Trophoblast cell (in vitro differentiated cells and primary cell): ENCODE results near the gene SRCAP.

Experiments used
- DNase-seq, 2 donors: peaks; one replicate each; pipeline ENCODE4 v3.0.0-alpha.2; 2016
- H2AFZ ChIP-seq: 2 replicates; pipeline ENCODE4 v1.6.1; 2013; ENCODE audit warnings: low read length, moderate library complexity, mild to moderate bottlenecking; ENCODE audit not compliant: insufficient read depth, poor library complexity
- H2AK5ac ChIP-seq: 2 replicates; pipeline ENCODE4 v1.6.1; 2013; ENCODE audit warnings: mild to moderate bottlenecking, low read length
- H2BK120ac ChIP-seq: 2 replicates; pipeline ENCODE4 v1.6.1; 2013; ENCODE audit warnings: low read length, mild to moderate bottlenecking, moderate library complexity; ENCODE audit not compliant: insufficient read depth, poor library complexity
- H2BK12ac ChIP-seq: 2 replicates; pipeline ENCODE4 v1.6.1; 2013; ENCODE audit warnings: mild to moderate bottlenecking, low read length, moderate library complexity
- H2BK5ac ChIP-seq: 2 replicates; pipeline ENCODE4 v1.6.1; 2013; ENCODE audit warnings: low read length, low read depth, moderate library complexity, mild to moderate bottlenecking; ENCODE audit not compliant: poor library complexity
- H3K14ac ChIP-seq: 2 replicates; pipeline ENCODE4 v1.6.1; 2013; ENCODE audit warnings: mild to moderate bottlenecking, low read length
- H3K18ac ChIP-seq: 2 replicates; pipeline ENCODE4 v1.6.1; 2013; ENCODE audit warnings: mild to moderate bottlenecking, low read length
- H3K23ac ChIP-seq: 2 replicates; pipeline ENCODE4 v1.6.1; 2013; ENCODE audit warnings: low read length
- H3K27ac ChIP-seq: 2 replicates; pipeline ENCODE4 v1.5.1; 2013; ENCODE audit warnings: low read depth, mild to moderate bottlenecking, inconsistent platforms, low read length, moderate library complexity
- H3K27me3 ChIP-seq: 2 replicates; pipeline ENCODE4 v1.6.1; 2013; ENCODE audit warnings: inconsistent platforms, mild to moderate bottlenecking, low read length, moderate library complexity; ENCODE audit not compliant: insufficient read depth
- H3K36me3 ChIP-seq, 2 experiments: 1 replicate in 1 of 2; 2 replicates in 1 of 2; pipeline ENCODE4 v1.6.1; 2013; ENCODE audit warnings: low read length in 2 of 2, mild to moderate bottlenecking in 2 of 2, moderate library complexity in 1 of 2; ENCODE audit not compliant: insufficient read depth in 2 of 2, control insufficient read depth in 1 of 2
- H3K4ac ChIP-seq: 2 replicates; pipeline ENCODE4 v1.6.1; 2013; ENCODE audit warnings: low read depth, mild to moderate bottlenecking, low read length, moderate library complexity
- H3K4me1 ChIP-seq, 2 experiments: 1 replicate in 1 of 2; 2 replicates in 1 of 2; pipeline ENCODE4 v1.6.1; 2013; ENCODE audit warnings: low read length in 2 of 2, mild to moderate bottlenecking in 2 of 2, moderate library complexity in 1 of 2; ENCODE audit not compliant: insufficient read depth in 2 of 2, control insufficient read depth in 1 of 2
- H3K4me2 ChIP-seq: 2 replicates; pipeline ENCODE4 v1.6.1; 2013; ENCODE audit warnings: inconsistent platforms, mild to moderate bottlenecking, low read length, moderate library complexity
- H3K4me3 ChIP-seq: 2 replicates; pipeline ENCODE4 v1.5.1; 2013; ENCODE audit warnings: mild to moderate bottlenecking, low read depth, low read length, inconsistent platforms
- H3K79me1 ChIP-seq: one replicate; pipeline ENCODE4 v1.6.1; 2013; ENCODE audit warnings: low read length
- H3K79me2 ChIP-seq: 2 replicates; pipeline ENCODE4 v1.6.1; 2013; ENCODE audit warnings: low read length, mild to moderate bottlenecking; ENCODE audit not compliant: control insufficient read depth, insufficient read depth, poor library complexity
- H3K9ac ChIP-seq: 2 replicates; pipeline ENCODE4 v1.6.1; 2013; ENCODE audit warnings: mild to moderate bottlenecking, low read length
- H3K9me3 ChIP-seq: 2 replicates; pipeline ENCODE4 v1.6.1; 2013; ENCODE audit warnings: low read depth, mild to moderate bottlenecking, control low read depth, inconsistent platforms, low read length; ENCODE audit not compliant: insufficient read depth
- H4K12ac ChIP-seq: 2 replicates; pipeline ENCODE4 v1.6.1; 2013; ENCODE audit warnings: low read depth, mild to moderate bottlenecking, low read length, moderate library complexity
- H4K8ac ChIP-seq: 2 replicates; pipeline ENCODE4 v1.6.1; 2013; ENCODE audit warnings: low read depth, mild to moderate bottlenecking, low read length, moderate library complexity
- H4K91ac ChIP-seq: one replicate; pipeline ENCODE4 v1.6.1; 2013; ENCODE audit warnings: low read depth, mild to moderate bottlenecking, low read length, moderate library complexity
- WGBS: extraction: QIAGEN DNeasy Blood & Tissue Kit; methylation state at CpG from one replicate; pipeline ENCODE4 v1.1.7; 2013; ENCODE audit warnings: missing lambda C conversion rate; ENCODE audit not compliant: insufficient read length, insufficient coverage; ENCODE audit errors: extremely low coverage; 5-methylcytosine and 5-hydroxymethylcytosine counted together

SRCAP gene

DNA sequence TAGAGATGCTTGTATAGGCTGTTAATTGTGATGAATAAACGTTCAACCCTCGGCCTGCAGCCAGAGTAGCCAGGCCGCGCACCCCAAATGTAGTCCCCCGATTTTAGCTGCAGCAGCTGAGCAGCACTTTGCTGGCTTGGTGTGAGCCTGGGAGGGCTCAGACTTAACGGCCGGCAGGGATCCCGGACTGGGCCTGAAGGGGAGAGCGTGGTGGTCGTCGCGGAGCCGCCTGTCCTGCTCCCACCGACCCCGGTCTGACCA, 76.1 kb downstream of the SRCAP start:
- no peak overlapping the region for H2BK12ac ChIP-seq
- H2AFZ ChIP-seq = peak overlapping the region; percentile 6
- H3K27ac ChIP-seq = peak overlapping the region; percentile 89
- WGBS = no CpG with 5 or more reads among the region's 15 CpGs
- H2AK5ac ChIP-seq = peak overlapping the region; percentile 58
- H3K23ac ChIP-seq = no peak overlapping the region
- peak overlapping the region; percentile 70 for H3K9ac ChIP-seq
- peak overlapping the region; percentile 56 for H3K14ac ChIP-seq
- peak overlapping the region; percentile 75 for H4K8ac ChIP-seq
- DNase-seq = no peak
- peak overlapping the region; percentile 55 for H3K4me3 ChIP-seq
- peak overlapping the region; percentile 93 for H4K91ac ChIP-seq
- H3K27me3 ChIP-seq = no peaks in the 10 kb centered on the region
- H3K4me1 ChIP-seq = peaks cover 4 to 11% of the 10 kb centered on the region in 2 experiments
- H3K79me1 ChIP-seq = peaks cover 11% of the 10 kb centered on the region
- peak overlapping the region; percentile 97 for H3K4me2 ChIP-seq
- H3K36me3 ChIP-seq = peaks cover 46 to 49% of the 10 kb centered on the region in 2 experiments
- peaks cover 2% of the 10 kb centered on the region for H3K9me3 ChIP-seq
- peaks cover 9% of the 10 kb centered on the region for H3K79me2 ChIP-seq
- H2BK5ac ChIP-seq = no peak overlapping the region
- peak overlapping the region; percentile 8 for H2BK120ac ChIP-seq
- peak overlapping the region; percentile 56 for H4K12ac ChIP-seq
- H3K4ac ChIP-seq = peak overlapping the region; percentile 20
- H3K18ac ChIP-seq = peak overlapping the region; percentile 54

DNA sequence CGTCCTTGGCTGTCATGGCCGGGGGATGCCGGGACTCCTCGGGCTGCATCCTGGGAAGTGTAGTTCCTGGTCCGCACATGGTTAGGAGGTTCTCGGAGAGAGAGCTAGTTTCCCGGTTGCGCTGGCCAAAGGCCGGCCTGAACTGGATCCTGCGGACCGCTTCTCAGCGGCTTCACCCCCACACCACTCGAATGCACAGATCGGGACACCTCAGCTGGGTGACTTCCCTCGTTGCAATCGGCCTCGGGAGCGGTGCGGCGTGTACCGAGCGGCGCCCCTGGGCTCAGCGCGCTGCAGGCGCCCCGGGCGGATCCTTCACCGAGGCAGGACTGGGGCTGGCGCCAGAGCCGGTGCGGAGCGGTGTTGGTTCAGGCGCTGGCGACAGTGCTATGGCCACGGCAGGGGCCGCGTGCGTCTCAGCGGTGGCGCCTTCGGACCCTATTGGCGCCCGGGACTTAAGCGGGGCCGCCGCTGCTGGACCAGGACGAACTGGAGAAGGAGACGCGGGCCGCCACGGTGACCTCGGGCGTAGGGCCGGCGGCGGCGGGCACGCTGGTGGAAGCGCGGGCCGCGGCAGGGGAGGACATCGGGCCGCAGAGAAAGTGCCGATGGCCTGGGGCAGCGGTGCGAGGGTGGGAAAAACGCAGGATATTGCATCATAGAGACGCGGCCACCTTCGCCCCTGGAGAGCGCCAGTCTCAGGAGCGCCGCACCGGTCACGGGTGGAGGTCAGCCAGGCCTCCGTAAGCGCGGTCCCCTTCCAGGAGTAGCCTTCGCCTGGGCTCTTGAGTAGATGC, 76.6 kb downstream of the SRCAP start:
- no peaks in the 10 kb centered on the region for H3K27me3 ChIP-seq
- peaks cover 47 to 48% of the 10 kb centered on the region in 2 experiments for H3K36me3 ChIP-seq
- H4K8ac ChIP-seq = peak overlapping the region; percentile 91
- H3K4me3 ChIP-seq = peak overlapping the region; percentile 80
- H3K9me3 ChIP-seq = peaks cover 2% of the 10 kb centered on the region
- H2AFZ ChIP-seq = peak overlapping the region; percentile 53
- H3K4me1 ChIP-seq = peaks cover 4 to 11% of the 10 kb centered on the region in 2 experiments
- H3K18ac ChIP-seq = peak overlapping the region; percentile 84
- peak overlapping the region; percentile 67 for H2BK5ac ChIP-seq
- peak overlapping the region; percentile 49 for H3K4ac ChIP-seq
- H4K91ac ChIP-seq = peak overlapping the region; percentile 93
- H2AK5ac ChIP-seq = peak overlapping the region; percentile 66
- peak overlapping the region; percentile 78 for H3K14ac ChIP-seq
- H3K23ac ChIP-seq = no peak overlapping the region
- H3K79me2 ChIP-seq = peaks cover 9% of the 10 kb centered on the region
- peaks cover 11% of the 10 kb centered on the region for H3K79me1 ChIP-seq
- H3K27ac ChIP-seq = peak overlapping the region; percentile 89
- no CpG with 5 or more reads among the region's 81 CpGs for WGBS
- H2BK120ac ChIP-seq = peak overlapping the region; percentile 50
- H4K12ac ChIP-seq = peak overlapping the region; percentile 68
- peak overlapping the region; percentile 94 for H3K9ac ChIP-seq
- H3K4me2 ChIP-seq = peak overlapping the region; percentile 97
- H2BK12ac ChIP-seq = no peak overlapping the region
- DNase-seq = peak; percentile 63 to 65

DNA sequence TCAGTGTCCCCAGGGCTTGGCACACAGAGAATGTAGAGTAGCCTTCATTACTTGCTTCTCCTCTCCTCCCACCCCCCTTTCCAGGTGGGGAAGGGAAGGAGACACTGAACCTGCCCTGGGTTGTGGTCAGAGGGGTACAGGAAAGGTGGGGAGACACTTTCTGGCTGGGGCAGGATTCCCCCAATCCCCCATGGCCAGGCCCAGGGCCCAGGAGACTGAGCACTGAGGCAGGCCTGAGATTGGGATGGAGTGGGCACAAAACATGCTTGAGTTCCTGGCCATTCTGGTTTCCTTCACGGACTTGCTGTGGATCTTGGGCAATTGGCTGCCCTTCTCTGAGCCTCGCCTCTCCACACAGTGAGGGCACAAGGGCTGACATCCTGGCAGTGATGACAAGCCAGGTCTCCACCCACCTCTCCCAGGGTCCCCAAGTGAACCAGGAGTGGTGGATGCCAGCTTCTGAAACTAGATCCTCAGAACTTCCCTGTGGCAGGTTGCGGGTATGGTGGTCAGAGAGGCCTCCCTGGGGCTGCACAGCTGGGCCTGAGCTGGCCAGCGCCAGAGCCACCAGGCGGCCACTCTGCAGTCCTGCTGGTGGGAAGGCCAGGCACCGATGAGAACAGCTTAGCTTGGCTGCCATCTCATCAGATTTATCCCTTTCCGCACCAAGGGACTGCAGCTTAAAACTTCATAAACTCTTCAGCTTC, 78.8 kb downstream of the SRCAP start:
- H3K27me3 ChIP-seq = no peaks in the 10 kb centered on the region
- H3K79me2 ChIP-seq = peaks cover 9% of the 10 kb centered on the region
- no peak overlapping the region for H3K4me3 ChIP-seq
- H2AK5ac ChIP-seq = no peak overlapping the region
- H3K9me3 ChIP-seq = no peaks in the 10 kb centered on the region
- H3K4ac ChIP-seq = no peak overlapping the region
- peaks cover 11% of the 10 kb centered on the region for H3K79me1 ChIP-seq
- H3K23ac ChIP-seq = no peak overlapping the region
- H2BK12ac ChIP-seq = no peak overlapping the region
- H4K8ac ChIP-seq = no peak overlapping the region
- no peak overlapping the region for H4K12ac ChIP-seq
- H3K9ac ChIP-seq = no peak overlapping the region
- H3K14ac ChIP-seq = no peak overlapping the region
- no peak overlapping the region for H2BK120ac ChIP-seq
- no peak overlapping the region for H2BK5ac ChIP-seq
- WGBS = no CpG with 5 or more reads among the region's 7 CpGs
- peaks cover 4 to 11% of the 10 kb centered on the region in 2 experiments for H3K4me1 ChIP-seq
- H3K36me3 ChIP-seq = peaks cover 41 to 44% of the 10 kb centered on the region in 2 experiments
- no peak overlapping the region for H3K27ac ChIP-seq
- H4K91ac ChIP-seq = no peak overlapping the region
- H3K4me2 ChIP-seq = no peak overlapping the region
- no peak for DNase-seq
- no peak overlapping the region for H2AFZ ChIP-seq
- H3K18ac ChIP-seq = no peak overlapping the region

DNA sequence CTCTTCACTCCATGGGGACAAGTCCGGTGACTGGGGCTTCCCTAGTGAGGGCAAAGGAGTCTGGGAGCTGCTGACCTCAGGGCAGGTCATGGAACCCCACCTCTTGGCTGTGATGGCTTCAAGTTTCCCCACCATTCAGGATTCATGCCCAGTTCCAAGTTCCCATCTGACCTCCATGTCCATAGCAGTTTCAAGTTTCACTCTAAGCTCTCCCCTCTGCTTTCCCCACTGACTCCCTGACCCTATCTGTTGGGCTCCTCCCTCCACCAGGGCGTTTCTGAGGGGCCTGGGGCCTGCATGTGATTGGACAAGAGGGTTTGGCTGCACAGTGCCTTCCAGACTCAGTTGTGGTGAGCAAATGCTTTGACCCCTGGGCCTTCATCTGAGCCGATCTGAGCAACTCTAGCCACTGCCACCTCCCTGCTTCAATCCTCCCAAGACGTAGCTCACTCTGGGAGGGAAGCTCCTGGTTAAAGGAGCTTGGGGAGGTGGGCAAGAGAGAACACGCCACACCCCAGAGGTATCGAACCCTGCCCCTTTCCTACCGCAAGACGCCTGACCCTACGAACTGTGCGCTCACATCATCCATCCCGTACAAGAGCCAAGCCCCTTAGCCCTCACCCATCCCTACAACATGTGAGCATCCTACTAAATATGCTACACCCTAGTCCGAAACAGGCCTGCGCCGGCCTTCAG, 79.7 kb downstream of the SRCAP start:
- Histone ChIP-seq H2AK5ac (no peak overlapping the region), H3K18ac (no peak overlapping the region), H2AFZ (no peak overlapping the region), H3K79me1 (peaks cover 11% of the 10 kb centered on the region), H3K23ac (no peak overlapping the region), H3K36me3 (peaks cover 41 to 44% of the 10 kb centered on the region in 2 experiments), H4K8ac (no peak overlapping the region), H2BK12ac (no peak overlapping the region), H3K27me3 (no peaks in the 10 kb centered on the region), H2BK5ac (no peak overlapping the region), H3K14ac (no peak overlapping the region), H3K9ac (no peak overlapping the region), H4K12ac (no peak overlapping the region), H3K4me2 (no peak overlapping the region), H3K4ac (no peak overlapping the region), H4K91ac (no peak overlapping the region), H3K79me2 (peaks cover 9% of the 10 kb centered on the region), H3K27ac (no peak overlapping the region), H3K4me3 (no peak overlapping the region), H2BK120ac (no peak overlapping the region), H3K4me1 (peaks cover 4 to 11% of the 10 kb centered on the region in 2 experiments), H3K9me3 (no peaks in the 10 kb centered on the region)
- DNase-seq = no peak
- WGBS = no CpG with 5 or more reads among the region's 14 CpGs
